IMR-90 (cell line): ENCODE measurements around the gene MT3.

Experiments
- BHLHE40 ChIP-seq: fragments of 150-350 bp; IDR thresholded peaks from 2 replicates; pipeline ENCODE4 v1.6.1; 2016; ENCODE audit warnings: mild to moderate bottlenecking, low read depth, low read length
- CEBPB ChIP-seq: IDR thresholded peaks from 2 replicates; pipeline ENCODE4 v1.6.1; 2012; ENCODE audit warnings: low read depth, low read length, improper control_type of control experiment
- CHD1 ChIP-seq: IDR thresholded peaks from 2 replicates; pipeline ENCODE4 v1.6.1; 2012; ENCODE audit warnings: low read depth, low read length, improper control_type of control experiment
- FOS ChIP-seq: fragments of 150-350 bp; IDR thresholded peaks from 2 replicates; pipeline ENCODE4 v1.6.1; 2016; ENCODE audit warnings: low read depth, low read length
- MAFK ChIP-seq: IDR thresholded peaks from 2 replicates; pipeline ENCODE4 v1.6.1; 2012; ENCODE audit warnings: low read depth, low read length, improper control_type of control experiment
- MAZ ChIP-seq: IDR thresholded peaks from 2 replicates; pipeline ENCODE4 v1.6.1; 2012; ENCODE audit warnings: low read depth, mild to moderate bottlenecking, low read length, improper control_type of control experiment, moderate library complexity, borderline replicate concordance
- MXI1 ChIP-seq: IDR thresholded peaks from 2 replicates; pipeline ENCODE4 v1.6.1; 2012; ENCODE audit warnings: low read depth, mild to moderate bottlenecking, low read length, moderate library complexity, borderline replicate concordance
- POLR2A ChIP-seq: IDR thresholded peaks from 2 replicates; pipeline ENCODE4 v1.6.1; 2012; ENCODE audit warnings: mild to moderate bottlenecking, low read depth, low read length
- RAD21 ChIP-seq: IDR thresholded peaks from 2 replicates; pipeline ENCODE4 v1.6.1; 2012; ENCODE audit warnings: low read length, improper control_type of control experiment
- RFX5 ChIP-seq: IDR thresholded peaks from 2 replicates; pipeline ENCODE4 v1.8.0; 2012; ENCODE audit warnings: low read depth, mild to moderate bottlenecking, low read length, moderate library complexity
- TF ChIP-seq, protein P1 (sequence below): conservative IDR thresholded peaks from 2 replicates; pipeline ENCODE4 v1.5.1; 2012; ENCODE audit warnings: mild to moderate bottlenecking, low read depth, low read length, improper control_type of control experiment
- TF ChIP-seq, protein P2 (sequence below): fragments of 150-350 bp; IDR thresholded peaks from 2 replicates; pipeline ENCODE4 v1.6.1; 2017; ENCODE audit warnings: mild to moderate bottlenecking, antibody characterized with exemption, low read length, low read depth
- TF ChIP-seq, protein P3 (sequence below): fragments of 150-350 bp; IDR thresholded peaks from 2 replicates; pipeline ENCODE4 v1.6.1; 2016; ENCODE audit warnings: low read depth, mild to moderate bottlenecking, low read length, moderate library complexity, borderline replicate concordance

GRCh38 chr16:56614549-56614991 is 25.2 kb downstream of the MT3 start:
- TF ChIP-seq, protein P1, sequence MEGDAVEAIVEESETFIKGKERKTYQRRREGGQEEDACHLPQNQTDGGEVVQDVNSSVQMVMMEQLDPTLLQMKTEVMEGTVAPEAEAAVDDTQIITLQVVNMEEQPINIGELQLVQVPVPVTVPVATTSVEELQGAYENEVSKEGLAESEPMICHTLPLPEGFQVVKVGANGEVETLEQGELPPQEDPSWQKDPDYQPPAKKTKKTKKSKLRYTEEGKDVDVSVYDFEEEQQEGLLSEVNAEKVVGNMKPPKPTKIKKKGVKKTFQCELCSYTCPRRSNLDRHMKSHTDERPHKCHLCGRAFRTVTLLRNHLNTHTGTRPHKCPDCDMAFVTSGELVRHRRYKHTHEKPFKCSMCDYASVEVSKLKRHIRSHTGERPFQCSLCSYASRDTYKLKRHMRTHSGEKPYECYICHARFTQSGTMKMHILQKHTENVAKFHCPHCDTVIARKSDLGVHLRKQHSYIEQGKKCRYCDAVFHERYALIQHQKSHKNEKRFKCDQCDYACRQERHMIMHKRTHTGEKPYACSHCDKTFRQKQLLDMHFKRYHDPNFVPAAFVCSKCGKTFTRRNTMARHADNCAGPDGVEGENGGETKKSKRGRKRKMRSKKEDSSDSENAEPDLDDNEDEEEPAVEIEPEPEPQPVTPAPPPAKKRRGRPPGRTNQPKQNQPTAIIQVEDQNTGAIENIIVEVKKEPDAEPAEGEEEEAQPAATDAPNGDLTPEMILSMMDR = no peak
- TF ChIP-seq POLR2A (no peak), CEBPB (peak; percentile 15; the same call in 1 of the 2 replicates), RAD21 (no peak), BHLHE40 (no peak), MAFK (no peak), FOS (peak; percentile 77; the same call in 1 of the 2 replicates), MXI1 (no peak), CHD1 (no peak), RFX5 (no peak), MAZ (no peak)
- TF ChIP-seq, protein P2, sequence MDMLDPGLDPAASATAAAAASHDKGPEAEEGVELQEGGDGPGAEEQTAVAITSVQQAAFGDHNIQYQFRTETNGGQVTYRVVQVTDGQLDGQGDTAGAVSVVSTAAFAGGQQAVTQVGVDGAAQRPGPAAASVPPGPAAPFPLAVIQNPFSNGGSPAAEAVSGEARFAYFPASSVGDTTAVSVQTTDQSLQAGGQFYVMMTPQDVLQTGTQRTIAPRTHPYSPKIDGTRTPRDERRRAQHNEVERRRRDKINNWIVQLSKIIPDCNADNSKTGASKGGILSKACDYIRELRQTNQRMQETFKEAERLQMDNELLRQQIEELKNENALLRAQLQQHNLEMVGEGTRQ = no peak
- TF ChIP-seq, protein P3, sequence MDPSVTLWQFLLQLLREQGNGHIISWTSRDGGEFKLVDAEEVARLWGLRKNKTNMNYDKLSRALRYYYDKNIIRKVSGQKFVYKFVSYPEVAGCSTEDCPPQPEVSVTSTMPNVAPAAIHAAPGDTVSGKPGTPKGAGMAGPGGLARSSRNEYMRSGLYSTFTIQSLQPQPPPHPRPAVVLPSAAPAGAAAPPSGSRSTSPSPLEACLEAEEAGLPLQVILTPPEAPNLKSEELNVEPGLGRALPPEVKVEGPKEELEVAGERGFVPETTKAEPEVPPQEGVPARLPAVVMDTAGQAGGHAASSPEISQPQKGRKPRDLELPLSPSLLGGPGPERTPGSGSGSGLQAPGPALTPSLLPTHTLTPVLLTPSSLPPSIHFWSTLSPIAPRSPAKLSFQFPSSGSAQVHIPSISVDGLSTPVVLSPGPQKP = no peak
